Mucosa of descending colon (tissue), 3 donors: ENCODE data around the gene ALG11. TPM values are rescaled to one million over a fixed set of nuclear protein-coding genes. Genes with fewer than 3 reads are reported as not detected.

ENCODE experiments used
- ATAC-seq: fragments of 200-7000 bp; cut with Tn5 transposase; one replicate; pipeline ENCODE4 v1.9.1; 2020; ENCODE audit warnings: mild to moderate bottlenecking, moderate library complexity
- DNase-seq, 3 donors: peaks; one replicate each; pipeline ENCODE4 v3.0.0-alpha.2; 2020
- H3K36me3 ChIP-seq: fragments of 200-600 bp; one replicate; pipeline ENCODE4 v1.8.0; 2021; ENCODE audit warnings: low read depth, mild to moderate bottlenecking
- H3K4me1 ChIP-seq: fragments of 200-600 bp; one replicate; pipeline ENCODE4 v1.8.0; 2021; ENCODE audit warnings: low read depth, mild to moderate bottlenecking
- H3K4me3 ChIP-seq: fragments of 200-600 bp; one replicate; pipeline ENCODE4 v1.8.0; 2021; ENCODE audit warnings: mild to moderate bottlenecking
- H3K9me3 ChIP-seq: fragments of 200-600 bp; one replicate; pipeline ENCODE4 v1.8.0; 2021; ENCODE audit warnings: mild to moderate bottlenecking
- CTCF ChIP-seq: fragments of 200-600 bp; IDR thresholded peaks from one replicate; pipeline ENCODE4 v1.8.0; 2022; ENCODE audit warnings: antibody characterized with exemption, mild to moderate bottlenecking
- intact Hi-C, 2 donors: fragments of 100-400 bp; cut with DNase I in 1 of 2; cut with micrococcal nuclease in 1 of 2; formaldehyde crosslinking; loops; one replicate each; pipeline versions ENCODE4 v1.11.0 to v1.11.1; 2022; cut with DNase I, micrococcal nuclease
- total RNA-seq, 3 donors: library from RNA; stranded (reverse); fragmentation: NEBNext Ultra II Directional in 2 of 3; extraction: Animal tissue kit (Norgen Biotek cat#: 25700) in 2 of 3; gene quantifications; one replicate each; pipeline versions ENCODE4 v1.2.1 to v1.2.4, GENCODE V29; 2021 to 2023
- donor health status: DM: no; HTN: no; CAD: no; lungs with moderate emphysema.
- donor health status: DM: no; HTN: no; CAD: no.
- donor health status: DM: no; HTN: yes; CAD: no.

The ALG11 gene
- total RNA-seq, 3 donors from 2014 or later, result 34.3 to 43.3 (median 38.6) TPM

GRCh38 chr13:51998723-51999509 lies 13.3 kb upstream of the ALG11 start:
- Histone ChIP-seq H3K4me1 (peaks cover 19% of the 10 kb centered on the region), H3K9me3 (no peaks in the 10 kb centered on the region), H3K4me3 (no peak overlapping the region), H3K36me3 (no peaks in the 10 kb centered on the region)
- DNase-seq (no peak), ATAC-seq (no peak)
- no peak for TF ChIP-seq CTCF
- intact Hi-C loops, result loop anchor here in 1 of 2 donors (10.0 kb wide), 1 partner anchor 126 kb away; the partner anchor contains the start of gene NEK5

- H3K9me3 ChIP-seq, result no peaks in the 10 kb centered on the region
- H3K4me1 ChIP-seq, result peaks cover 24% of the 10 kb centered on the region
- intact Hi-C loops, result loop anchor here in 1 of 2 donors (10.0 kb wide), 1 partner anchor 125 kb away; the partner anchor contains the start of gene NEK5
- TF ChIP-seq CTCF, result no peak
- H3K36me3 ChIP-seq, result no peaks in the 10 kb centered on the region
- ATAC-seq (no peak), DNase-seq (no peak)
- no peak overlapping the region for H3K4me3 ChIP-seq
These were observed 12.7 kb upstream of the ALG11 start for GRCh38 chr13:51999510-51999911.

- no peaks in the 10 kb centered on the region for H3K9me3 ChIP-seq
- no peak overlapping the region for H3K4me3 ChIP-seq
- ATAC-seq (no peak), DNase-seq (no peak)
- intact Hi-C loops, result loop anchor here (10.0 kb wide), 1 partner anchor 125 kb away; the partner anchor contains the start of gene NEK5 (in 2 of the 2)
- H3K4me1 ChIP-seq, result peaks cover 24% of the 10 kb centered on the region
- no peak for TF ChIP-seq CTCF
- no peaks in the 10 kb centered on the region for H3K36me3 ChIP-seq
These were observed 12.3 kb upstream of the ALG11 start for GRCh38 chr13:51999921-52000320.

GRCh38 chr13:52001120-52001731 lies 11.0 kb upstream of the ALG11 start:
- Histone ChIP-seq H3K36me3 (no peaks in the 10 kb centered on the region), H3K4me3 (no peak overlapping the region), H3K4me1 (peaks cover 12% of the 10 kb centered on the region), H3K9me3 (no peaks in the 10 kb centered on the region)
- intact Hi-C loops, result loop anchor here in 1 of 2 donors (10.0 kb wide), 1 partner anchor 124 kb away; the partner anchor contains the start of gene NEK5
- ATAC-seq (peak; percentile 50), DNase-seq (no peak)
- TF ChIP-seq CTCF, result peak; percentile 37

GRCh38 chr13:52002361-52002760 lies 9.8 kb upstream of the ALG11 start:
- Histone ChIP-seq H3K9me3 (no peaks in the 10 kb centered on the region), H3K36me3 (no peaks in the 10 kb centered on the region), H3K4me1 (peaks cover 9% of the 10 kb centered on the region), H3K4me3 (no peak overlapping the region)
- intact Hi-C loops, result loop anchor here in 1 of 2 donors (10.0 kb wide), 1 partner anchor 122 kb away; the partner anchor contains the start of gene NEK5
- ATAC-seq (no peak), DNase-seq (no peak)
- TF ChIP-seq CTCF, result no peak
